HK-2 (cell line): ENCODE measurements around the gene CSK.

Experiments
- DNase-seq: peaks from one replicate; pipeline ENCODE4 v3.0.0-alpha.2; 2018; ENCODE audit not compliant: unreplicated experiment

The CSK gene

GRCh38 chr15:74826364-74826819 is 44.5 kb downstream of the CSK start, which contains the start of gene CPLX3:
Gene CPLX3, plus strand, starts transcription at chr15:74826627. Its CDS starts 77 bp downstream, at chr15:74826704.
- peak; percentile 27 for DNase-seq

GRCh38 chr15:74826921-74827320 is 45.0 kb downstream of the CSK start:
- no peak for DNase-seq

- no peak for DNase-seq
Measured at GRCh38 chr15:74827614-74828013, 45.7 kb downstream of the CSK start.

GRCh38 chr15:74828835-74829234 is 47.0 kb downstream of the CSK start:
- DNase-seq = no peak

- DNase-seq = no peak
Measured at GRCh38 chr15:74829486-74829885, 47.6 kb downstream of the CSK start.

GRCh38 chr15:74829991-74830390 is 48.1 kb downstream of the CSK start:
- no peak for DNase-seq

- DNase-seq = no peak
Measured at GRCh38 chr15:74830868-74831267, 49.0 kb downstream of the CSK start.

GRCh38 chr15:74831813-74832495 is 50.1 kb downstream of the CSK start:
- DNase-seq = no peak

GRCh38 chr15:74832826-74833225 is 50.9 kb downstream of the CSK start:
- no peak for DNase-seq

- no peak for DNase-seq
Measured at GRCh38 chr15:74833376-74834107, 51.7 kb downstream of the CSK start.

- peak; percentile 66 for DNase-seq
Measured at GRCh38 chr15:74835312-74835823, 53.5 kb downstream of the CSK start.

GRCh38 chr15:74836846-74837245 is 55.0 kb downstream of the CSK start:
- DNase-seq = no peak

GRCh38 chr15:74837482-74838136 is 55.7 kb downstream of the CSK start:
- DNase-seq = no peak

GRCh38 chr15:74838137-74838516 is 56.2 kb downstream of the CSK start:
- DNase-seq = no peak

- DNase-seq = no peak
Measured at GRCh38 chr15:74838746-74839525, 57.1 kb downstream of the CSK start.

- DNase-seq = no peak
Measured at GRCh38 chr15:74839526-74840395, 57.9 kb downstream of the CSK start.

GRCh38 chr15:74840851-74841775 is 59.2 kb downstream of the CSK start:
- DNase-seq = no peak

- no peak for DNase-seq
Measured at GRCh38 chr15:74841891-74842373, 60.1 kb downstream of the CSK start.
